ENCODE measurements around the gene PPP6R1.

Gene PPP6R1

DNA sequence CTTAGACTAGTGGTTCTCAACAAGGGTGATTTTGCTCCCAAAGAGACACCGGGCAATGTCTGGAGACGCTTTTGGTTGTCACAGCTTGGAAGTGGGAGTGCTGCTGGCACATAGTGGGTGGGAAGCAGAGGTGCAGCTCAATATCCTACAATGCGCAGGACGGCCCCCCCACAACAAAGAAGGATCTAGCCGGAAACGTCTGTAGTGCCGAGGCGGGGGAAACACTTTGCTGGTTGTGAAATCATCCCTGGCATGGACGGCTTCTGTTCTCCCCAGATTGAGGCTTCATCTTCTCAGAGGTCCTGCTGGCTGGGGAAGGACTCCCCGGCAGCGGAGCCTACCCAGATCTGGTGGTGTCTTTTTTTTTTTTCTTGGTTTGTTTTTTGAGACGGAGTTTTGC lies 65.3 kb downstream of the PPP6R1 start:
- DNase-seq (ENCODE audit: extremely low read depth, low read depth), result no peak
- TF ChIP-seq, protein P1, sequence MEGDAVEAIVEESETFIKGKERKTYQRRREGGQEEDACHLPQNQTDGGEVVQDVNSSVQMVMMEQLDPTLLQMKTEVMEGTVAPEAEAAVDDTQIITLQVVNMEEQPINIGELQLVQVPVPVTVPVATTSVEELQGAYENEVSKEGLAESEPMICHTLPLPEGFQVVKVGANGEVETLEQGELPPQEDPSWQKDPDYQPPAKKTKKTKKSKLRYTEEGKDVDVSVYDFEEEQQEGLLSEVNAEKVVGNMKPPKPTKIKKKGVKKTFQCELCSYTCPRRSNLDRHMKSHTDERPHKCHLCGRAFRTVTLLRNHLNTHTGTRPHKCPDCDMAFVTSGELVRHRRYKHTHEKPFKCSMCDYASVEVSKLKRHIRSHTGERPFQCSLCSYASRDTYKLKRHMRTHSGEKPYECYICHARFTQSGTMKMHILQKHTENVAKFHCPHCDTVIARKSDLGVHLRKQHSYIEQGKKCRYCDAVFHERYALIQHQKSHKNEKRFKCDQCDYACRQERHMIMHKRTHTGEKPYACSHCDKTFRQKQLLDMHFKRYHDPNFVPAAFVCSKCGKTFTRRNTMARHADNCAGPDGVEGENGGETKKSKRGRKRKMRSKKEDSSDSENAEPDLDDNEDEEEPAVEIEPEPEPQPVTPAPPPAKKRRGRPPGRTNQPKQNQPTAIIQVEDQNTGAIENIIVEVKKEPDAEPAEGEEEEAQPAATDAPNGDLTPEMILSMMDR (IDR thresholded peaks at IDR 0.05; ENCODE audit: low read depth, low read length, missing control alignments), result no peak
- H3K4me3 ChIP-seq (replicated peaks; ENCODE audit: low read depth, low read length), result no peak overlapping the region

DNA sequence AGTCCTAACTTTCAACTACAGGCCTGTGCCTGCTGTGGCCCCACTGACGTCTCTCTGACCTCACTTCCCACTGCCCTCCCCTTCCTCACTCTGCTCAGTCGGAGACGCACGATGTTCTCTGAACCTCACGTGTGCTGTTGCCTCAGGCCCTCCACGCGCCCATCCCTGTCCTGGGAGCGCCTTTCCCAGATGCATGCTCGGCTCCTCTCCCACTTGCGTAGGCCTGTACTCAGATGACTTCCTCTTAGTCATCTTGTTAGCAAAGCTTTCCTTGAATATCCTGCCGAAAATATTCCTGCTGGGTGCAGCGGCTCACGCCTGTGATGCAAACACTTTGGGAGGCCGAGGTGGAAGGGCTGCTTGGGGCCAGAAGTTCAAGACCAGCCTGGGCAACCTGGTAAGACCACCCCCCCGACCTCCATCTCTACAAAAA lies 69.4 kb downstream of the PPP6R1 start:
- TF ChIP-seq, protein P1 (IDR thresholded peaks at IDR 0.05; ENCODE audit: low read depth, low read length, missing control alignments), result no peak
- H3K4me3 ChIP-seq (replicated peaks; ENCODE audit: low read depth, low read length), result no peak overlapping the region
- peak; percentile 86 for DNase-seq (ENCODE audit: extremely low read depth, low read depth)

DNA sequence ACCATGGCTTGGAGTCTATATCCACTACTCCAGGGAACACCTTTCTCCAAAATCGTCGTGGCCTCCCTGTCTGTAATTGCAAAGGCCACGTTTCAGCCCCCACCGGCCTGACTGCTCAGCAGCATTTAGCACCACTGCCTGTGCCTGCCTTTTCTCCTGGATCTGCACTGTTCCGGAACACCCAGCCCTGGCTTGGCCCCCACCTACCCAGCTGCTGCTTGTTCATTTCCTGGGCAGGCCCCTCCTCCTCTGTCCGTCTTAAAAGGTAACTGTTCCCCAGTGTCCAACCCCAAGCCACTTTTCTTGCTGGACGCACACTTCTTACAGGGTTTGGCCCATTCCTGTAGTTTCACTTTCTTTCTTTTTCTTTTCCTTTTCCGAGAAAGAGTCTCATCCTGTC lies 70.2 kb downstream of the PPP6R1 start:
- H3K4me3 ChIP-seq (replicated peaks; ENCODE audit: low read depth, low read length), result no peak overlapping the region
- TF ChIP-seq, protein P1 (IDR thresholded peaks at IDR 0.05; ENCODE audit: low read depth, low read length, missing control alignments), result no peak
- DNase-seq (ENCODE audit: extremely low read depth, low read depth), result no peak

DNA sequence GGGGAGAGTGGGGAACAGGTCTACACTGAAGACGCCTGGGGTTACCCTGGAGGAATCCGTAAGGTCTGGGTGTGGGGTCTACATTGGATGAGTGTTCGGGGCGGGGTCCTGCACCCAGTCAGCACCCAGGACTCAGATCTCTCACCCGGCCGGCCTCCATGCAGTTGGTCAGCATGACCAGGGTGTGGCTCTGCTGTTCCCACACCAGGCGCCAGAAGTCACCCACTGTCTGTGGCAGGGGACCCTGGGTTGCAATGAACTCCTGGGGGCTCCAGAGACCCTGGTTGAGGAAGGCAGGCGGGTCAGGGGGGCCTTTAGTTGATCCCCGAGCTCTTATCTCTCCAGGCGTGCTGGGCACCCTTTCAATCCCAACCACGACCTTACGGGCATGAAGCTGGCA lies 72.7 kb downstream of the PPP6R1 start:
- no peak overlapping the region for H3K4me3 ChIP-seq (replicated peaks; ENCODE audit: low read depth, low read length)

DNA sequence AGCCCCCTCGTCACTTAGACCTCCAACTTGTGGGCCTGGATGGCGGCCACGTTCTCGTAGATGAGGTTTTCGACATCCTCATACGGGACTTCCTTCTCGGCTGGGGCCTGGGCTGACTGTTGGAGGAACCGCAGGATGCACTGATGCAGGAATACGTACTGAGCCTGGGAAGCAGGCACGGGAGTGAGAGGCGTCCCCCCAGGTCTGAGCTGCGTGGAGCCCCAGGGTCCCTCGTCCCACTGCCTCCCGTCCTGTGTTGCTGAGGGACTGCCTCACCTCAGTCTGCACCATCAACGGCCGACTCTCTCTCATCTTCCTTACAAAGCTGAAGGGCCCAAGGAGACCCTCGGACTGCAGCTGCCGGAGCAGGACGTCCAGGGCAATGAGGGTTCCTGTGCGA lies 77.1 kb downstream of the PPP6R1 start:
- TF ChIP-seq, protein P1 (IDR thresholded peaks at IDR 0.05; ENCODE audit: low read depth, low read length, missing control alignments), result no peak
- DNase-seq (ENCODE audit: extremely low read depth, low read depth), result no peak
- H3K4me3 ChIP-seq (replicated peaks; ENCODE audit: low read depth, low read length), result no peak overlapping the region

More for the DNA sequence above, 72.7 kb downstream of the PPP6R1 start:
- TF ChIP-seq, protein P1 (IDR thresholded peaks at IDR 0.05; ENCODE audit: low read depth, low read length, missing control alignments), result no peak
- DNase-seq (ENCODE audit: extremely low read depth, low read depth), result no peak
